Spinal cord (tissue), 10 donors: ENCODE results near the gene PDCD11. TPM values are rescaled to one million over a fixed set of nuclear protein-coding genes. Genes with fewer than 3 reads are reported as not detected.
"Not testable (repeated sequence)": the region's sequence is repeated elsewhere in the genome, so short reads cannot be mapped to it uniquely, and the experiment has no call there.

Source experiments
- DNase-seq, 6 donors: peaks; one replicate each; pipeline versions ENCODE4 v3.0.0 to v3.0.0-alpha.2; 2013 to 2015; ENCODE audit warnings: low spot score in 6 of 6, low read depth in 4 of 6
- H3K27ac ChIP-seq: one replicate; pipeline ENCODE4 v1.5.1; 2013; ENCODE audit warnings: low read depth, low read length, control low read depth
- H3K27me3 ChIP-seq: one replicate; pipeline ENCODE4 v1.6.1; 2013; ENCODE audit warnings: low read length; ENCODE audit not compliant: control insufficient read depth, insufficient read depth
- H3K36me3 ChIP-seq: one replicate; pipeline ENCODE4 v1.6.1; 2013; ENCODE audit warnings: low read length; ENCODE audit not compliant: control insufficient read depth, insufficient read depth
- H3K4me1 ChIP-seq: one replicate; pipeline ENCODE4 v1.6.1; 2013; ENCODE audit warnings: low read length; ENCODE audit not compliant: control insufficient read depth, insufficient read depth
- H3K4me3 ChIP-seq: one replicate; pipeline ENCODE4 v1.5.1; 2013; ENCODE audit warnings: low read depth, low read length, control low read depth
- H3K9me3 ChIP-seq: one replicate; pipeline ENCODE4 v1.6.1; 2013; ENCODE audit warnings: low read length; ENCODE audit not compliant: control insufficient read depth, insufficient read depth
- WGBS: methylation state at CpG from one replicate; pipeline ENCODE4 v1.1.5; 2013; ENCODE audit warnings: missing lambda C conversion rate; ENCODE audit not compliant: insufficient coverage; 5-methylcytosine and 5-hydroxymethylcytosine counted together
- polyA plus RNA-seq, 2 donors: library from polyadenylated mRNA; unstranded; fragments of 120-200 nt; gene quantifications; one replicate each; pipeline ENCODE4 v1.2.1, GENCODE V29; 2013; ENCODE audit not compliant: insufficient read length in 2 of 2
- total RNA-seq, 2 donors: library from RNA; depleted of rRNA in 1 of 2; stranded (reverse); fragments of 120-200 nt in 1 of 2; fragments of >200 nt in 1 of 2; gene quantifications; one replicate each; pipeline versions ENCODE4 v1.2.3 to v1.2.4, GENCODE V29; 2013 to 2014
- donor health status: healthy.

Gene PDCD11
- total and polyA plus RNA-seq, 4 donors = 20.3 to 27.3 (median 24.1) TPM

- WGBS = 80% methylated on average over 3 of the region's 5 CpGs
- no peak for DNase-seq
- H3K36me3 ChIP-seq = no peaks in the 10 kb centered on the region
Observed at GRCh38 chr10:103480521-103480920, 84.1 kb downstream of the PDCD11 start.

GRCh38 chr10:103481974-103482531 lies 85.6 kb downstream of the PDCD11 start:
- DNase-seq = peak in 2 of 6 donors; percentile 56 to 76

More at GRCh38 chr10:103480521-103480920, 84.1 kb downstream of the PDCD11 start:
- peaks cover 5% of the 10 kb centered on the region for H3K4me1 ChIP-seq
- H3K27ac ChIP-seq = no peak overlapping the region
- H3K4me3 ChIP-seq = no peak overlapping the region
- no peaks in the 10 kb centered on the region for H3K9me3 ChIP-seq
- no peaks in the 10 kb centered on the region for H3K27me3 ChIP-seq

GRCh38 chr10:103486635-103487409 lies 90.4 kb downstream of the PDCD11 start:
- not testable (repeated sequence) for H3K4me3 ChIP-seq, H3K9me3 ChIP-seq, H3K27ac ChIP-seq, DNase-seq, H3K36me3 ChIP-seq, H3K27me3 ChIP-seq
- peaks cover 16% of the 10 kb centered on the region for H3K4me1 ChIP-seq
- 85% methylated on average over 4 of the region's 8 CpGs for WGBS

More at GRCh38 chr10:103481974-103482531, 85.6 kb downstream of the PDCD11 start:
- Histone ChIP-seq H3K4me1 (peaks cover 10% of the 10 kb centered on the region), H3K4me3 (no peak overlapping the region), H3K36me3 (no peaks in the 10 kb centered on the region), H3K9me3 (no peaks in the 10 kb centered on the region), H3K27ac (no peak overlapping the region), H3K27me3 (no peaks in the 10 kb centered on the region)
- WGBS = 49% methylated on average over 10 of the region's 12 CpGs

- no peaks in the 10 kb centered on the region for H3K9me3 ChIP-seq
- no peaks in the 10 kb centered on the region for H3K27me3 ChIP-seq
- WGBS = 88% methylated on average over 1 of the region's 2 CpGs
- no peak overlapping the region for H3K4me3 ChIP-seq
- H3K36me3 ChIP-seq = no peaks in the 10 kb centered on the region
- no peak overlapping the region for H3K27ac ChIP-seq
- no peak for DNase-seq
- H3K4me1 ChIP-seq = peaks cover 16% of the 10 kb centered on the region
Observed at GRCh38 chr10:103487410-103487708, 90.9 kb downstream of the PDCD11 start.

GRCh38 chr10:103490986-103491314 lies 94.5 kb downstream of the PDCD11 start:
- WGBS = 83% methylated on average over 1 of the region's 1 CpG
- Histone ChIP-seq H3K4me1 (peaks cover 27% of the 10 kb centered on the region), H3K36me3 (no peaks in the 10 kb centered on the region), H3K27ac (no peak overlapping the region), H3K9me3 (no peaks in the 10 kb centered on the region), H3K27me3 (peaks cover 17% of the 10 kb centered on the region), H3K4me3 (no peak overlapping the region)
- no peak for DNase-seq

GRCh38 chr10:103491729-103492364 lies 95.4 kb downstream of the PDCD11 start:
- peaks cover 17% of the 10 kb centered on the region for H3K27me3 ChIP-seq

GRCh38 chr10:103492655-103493261 lies 96.3 kb downstream of the PDCD11 start:
- Histone ChIP-seq H3K27ac (no peak overlapping the region), H3K27me3 (peaks cover 17% of the 10 kb centered on the region), H3K9me3 (no peaks in the 10 kb centered on the region), H3K4me3 (peak overlapping the region; percentile 41), H3K36me3 (no peaks in the 10 kb centered on the region), H3K4me1 (peaks cover 27% of the 10 kb centered on the region)
- no peak for DNase-seq
- WGBS = 51% methylated on average over 4 of the region's 5 CpGs

More at GRCh38 chr10:103491729-103492364, 95.4 kb downstream of the PDCD11 start:
- Histone ChIP-seq H3K36me3 (no peaks in the 10 kb centered on the region), H3K4me1 (peaks cover 27% of the 10 kb centered on the region), H3K4me3 (no peak overlapping the region), H3K27ac (no peak overlapping the region), H3K9me3 (no peaks in the 10 kb centered on the region)
- 49% methylated on average over 5 of the region's 7 CpGs for WGBS
- peak in 2 of 6 donors; percentile 52 to 54 for DNase-seq

GRCh38 chr10:103493362-103493915 lies 97.0 kb downstream of the PDCD11 start, which contains the start of gene NEURL1:
TSS of gene NEURL1 (plus strand) at chr10:103493705. CDS start at chr10:103494388, 683 bp downstream.
- H3K27me3 ChIP-seq = peaks cover 17% of the 10 kb centered on the region
- H3K27ac ChIP-seq = peak within 1 kb of the TSS; percentile 61
- H3K4me1 ChIP-seq = peaks cover 27% of the 10 kb centered on the region
- H3K36me3 ChIP-seq = no peaks in the 10 kb centered on the region
- peak in 4 of 6 donors; percentile 66 to 95 (median 80) for DNase-seq
- WGBS = 1% methylated on average over 65 of the region's 65 CpGs
- H3K9me3 ChIP-seq = no peaks in the 10 kb centered on the region
- H3K4me3 ChIP-seq = peak within 1 kb of the TSS; percentile 57
